SU-DHL-6 (cell line): ENCODE measurements around the gene ASCL2.

Source experiments
- H2AFZ ChIP-seq: fragments of 200-600 bp; sonication (generic); 2 replicates; pipeline ENCODE4 v1.6.1; 2014; ENCODE audit warnings: low read depth, mild to moderate bottlenecking, moderate library complexity, mixed read lengths, antibody characterized with exemption, low read length; ENCODE audit not compliant: severe bottlenecking
- H3F3A ChIP-seq: fragments of 200-600 bp; shearing (Covaris generic); 2 replicates; pipeline ENCODE4 v1.6.0; 2016; ENCODE audit warnings: antibody characterized with exemption, mild to moderate bottlenecking; ENCODE audit not compliant: insufficient read depth
- H3K27ac ChIP-seq: fragments of 200-600 bp; sonication (generic); 2 replicates; pipeline ENCODE4 v1.5.1; 2016; ENCODE audit warnings: low read depth, mild to moderate bottlenecking, low read length, moderate library complexity, mixed read lengths
- H3K27me3 ChIP-seq: fragments of 200-600 bp; sonication (generic), shearing (Covaris generic); 2 replicates; pipeline ENCODE4 v1.6.0; 2014; ENCODE audit warnings: mild to moderate bottlenecking, low read length
- H3K36me3 ChIP-seq: fragments of 200-600 bp; sonication (generic); 2 replicates; pipeline ENCODE4 v1.6.1; 2014; ENCODE audit warnings: mild to moderate bottlenecking, low read length, mixed read lengths
- H3K4me2 ChIP-seq: fragments of 300-600, 200-600 bp; shearing (Covaris generic), sonication (generic); 2 replicates; pipeline ENCODE4 v1.6.0; 2014; ENCODE audit warnings: low read length, low read depth, mild to moderate bottlenecking; ENCODE audit not compliant: poor library complexity, severe bottlenecking
- H3K4me3 ChIP-seq: fragments of 200-600 bp; sonication (generic); 2 replicates; pipeline ENCODE4 v1.5.1; 2014; ENCODE audit warnings: antibody characterized with exemption, low read length, mild to moderate bottlenecking, mixed read lengths; ENCODE audit not compliant: insufficient read depth, poor library complexity, severe bottlenecking
- H3K79me2 ChIP-seq: fragments of 200-600 bp; sonication (generic); 2 replicates; pipeline ENCODE4 v1.6.1; 2014; ENCODE audit warnings: mild to moderate bottlenecking, low read length, moderate library complexity; ENCODE audit not compliant: insufficient read depth
- H3K9ac ChIP-seq: fragments of 200-600 bp; sonication (generic); 2 replicates; pipeline ENCODE4 v1.7.0; 2014; ENCODE audit warnings: mild to moderate bottlenecking, low read length
- H3K9me2 ChIP-seq: fragments of 200-600 bp; sonication (generic); replicated peaks from 2 replicates; pipeline ENCODE4 v1.6.1; 2014; ENCODE audit warnings: low read length; ENCODE audit not compliant: insufficient read depth
- H3K9me3 ChIP-seq: fragments of 200-600 bp; sonication (generic); 2 replicates; pipeline ENCODE4 v1.6.1; 2014; ENCODE audit warnings: low read length, mixed read lengths; ENCODE audit not compliant: insufficient read depth
- H4K20me1 ChIP-seq: fragments of 200-600 bp; sonication (generic); 2 replicates; pipeline ENCODE4 v1.6.1; 2014; ENCODE audit warnings: low read depth, mild to moderate bottlenecking, antibody characterized with exemption, low read length, moderate library complexity, mixed read lengths
- EZH2phosphoT487 ChIP-seq: fragments of 200-600 bp; sonication (generic), shearing (Covaris generic); conservative IDR thresholded peaks from 2 replicates; pipeline ENCODE4 v1.6.1; 2018; ENCODE audit warnings: mild to moderate bottlenecking, antibody characterized with exemption, low read length, moderate library complexity, mixed read lengths
- TF ChIP-seq, protein P1 (sequence below): fragments of 200-600 bp; sonication (generic); IDR thresholded peaks from one replicate; pipeline ENCODE4 v1.5.1; 2017; ENCODE audit warnings: antibody characterized with exemption, mild to moderate bottlenecking, low read length, moderate library complexity; ENCODE audit not compliant: insufficient read depth, poor library complexity, severe bottlenecking

Gene ASCL2

GRCh38 chr11:2295971-2296912 lies 25.9 kb upstream of the ASCL2 start:
- no peaks in the 10 kb centered on the region for H3K27me3 ChIP-seq
- H4K20me1 ChIP-seq: no peaks in the 10 kb centered on the region
- H3K4me3 ChIP-seq: no peak overlapping the region
- no peak overlapping the region for H2AFZ ChIP-seq
- H3K9me3 ChIP-seq: no peaks in the 10 kb centered on the region
- no peaks in the 10 kb centered on the region for H3K9me2 ChIP-seq
- no peak overlapping the region for H3K9ac ChIP-seq
- H3K27ac ChIP-seq: no peak overlapping the region
- no peaks in the 10 kb centered on the region for H3K79me2 ChIP-seq
- no peaks in the 10 kb centered on the region for H3K36me3 ChIP-seq
- H3F3A ChIP-seq: no peaks in the 10 kb centered on the region
- no peak overlapping the region for H3K4me2 ChIP-seq
- TF ChIP-seq EZH2phosphoT487: no peak
- TF ChIP-seq, protein P1, sequence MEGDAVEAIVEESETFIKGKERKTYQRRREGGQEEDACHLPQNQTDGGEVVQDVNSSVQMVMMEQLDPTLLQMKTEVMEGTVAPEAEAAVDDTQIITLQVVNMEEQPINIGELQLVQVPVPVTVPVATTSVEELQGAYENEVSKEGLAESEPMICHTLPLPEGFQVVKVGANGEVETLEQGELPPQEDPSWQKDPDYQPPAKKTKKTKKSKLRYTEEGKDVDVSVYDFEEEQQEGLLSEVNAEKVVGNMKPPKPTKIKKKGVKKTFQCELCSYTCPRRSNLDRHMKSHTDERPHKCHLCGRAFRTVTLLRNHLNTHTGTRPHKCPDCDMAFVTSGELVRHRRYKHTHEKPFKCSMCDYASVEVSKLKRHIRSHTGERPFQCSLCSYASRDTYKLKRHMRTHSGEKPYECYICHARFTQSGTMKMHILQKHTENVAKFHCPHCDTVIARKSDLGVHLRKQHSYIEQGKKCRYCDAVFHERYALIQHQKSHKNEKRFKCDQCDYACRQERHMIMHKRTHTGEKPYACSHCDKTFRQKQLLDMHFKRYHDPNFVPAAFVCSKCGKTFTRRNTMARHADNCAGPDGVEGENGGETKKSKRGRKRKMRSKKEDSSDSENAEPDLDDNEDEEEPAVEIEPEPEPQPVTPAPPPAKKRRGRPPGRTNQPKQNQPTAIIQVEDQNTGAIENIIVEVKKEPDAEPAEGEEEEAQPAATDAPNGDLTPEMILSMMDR: no peak

- Histone ChIP-seq H3F3A (no peaks in the 10 kb centered on the region), H3K9me3 (no peaks in the 10 kb centered on the region), H4K20me1 (no peaks in the 10 kb centered on the region), H3K4me2 (no peak overlapping the region), H3K9ac (no peak overlapping the region), H3K27me3 (no peaks in the 10 kb centered on the region), H3K79me2 (no peaks in the 10 kb centered on the region), H3K4me3 (no peak overlapping the region), H3K27ac (no peak overlapping the region), H3K9me2 (no peaks in the 10 kb centered on the region), H3K36me3 (no peaks in the 10 kb centered on the region), H2AFZ (no peak overlapping the region)
- TF ChIP-seq EZH2phosphoT487: no peak
- TF ChIP-seq, protein P1: no peak
These were observed 24.5 kb upstream of the ASCL2 start for GRCh38 chr11:2294926-2295290.

DNA sequence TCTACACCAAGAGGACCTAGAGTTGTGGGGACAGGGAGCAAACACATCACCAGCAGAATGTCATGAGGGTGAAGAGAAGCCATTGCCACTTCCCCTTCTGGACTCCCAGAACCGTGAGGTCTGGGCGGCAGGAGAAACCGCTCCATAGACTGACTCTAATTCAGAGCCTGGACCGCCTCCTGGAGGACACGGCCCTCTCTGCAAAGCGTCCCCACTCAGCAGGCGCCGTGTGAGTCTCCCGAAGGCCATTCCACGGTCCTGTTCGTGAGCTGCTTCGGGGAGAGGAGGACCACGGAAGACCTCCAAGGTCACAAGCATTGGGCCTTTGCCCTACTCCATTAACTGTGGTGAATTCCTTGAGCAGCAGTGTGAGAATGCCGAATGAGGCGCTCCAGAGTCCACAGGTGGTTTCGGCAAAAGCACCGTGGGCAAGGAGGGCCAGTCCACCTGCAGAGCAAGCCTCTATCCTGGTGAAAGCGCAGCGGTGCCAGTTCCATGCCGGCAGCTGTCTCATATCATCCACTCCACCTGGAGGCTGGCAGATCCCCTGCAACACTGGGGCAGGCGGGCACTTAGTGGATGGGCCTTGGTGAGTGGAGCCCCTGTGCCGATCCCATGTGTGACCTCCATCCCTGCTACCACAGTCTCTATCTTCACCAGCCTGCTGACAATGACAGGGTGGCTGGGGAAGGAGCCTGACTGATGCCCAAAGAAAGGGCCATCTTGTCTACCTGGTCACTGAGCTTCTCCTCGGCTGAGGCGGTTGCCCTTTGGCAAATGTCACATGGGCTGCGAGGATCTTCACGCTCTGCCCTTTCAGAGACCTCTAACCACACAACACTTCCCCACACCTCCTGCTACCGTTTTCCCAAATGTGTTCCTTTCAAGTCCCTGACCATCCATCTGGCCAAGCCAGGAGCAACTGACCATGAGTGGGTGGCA lies 23.9 kb upstream of the ASCL2 start:
- Histone ChIP-seq H3K79me2 (no peaks in the 10 kb centered on the region), H3K4me3 (no peak overlapping the region), H3F3A (no peaks in the 10 kb centered on the region), H3K4me2 (no peak overlapping the region), H2AFZ (no peak overlapping the region), H3K9me3 (no peaks in the 10 kb centered on the region), H3K9ac (no peak overlapping the region), H3K36me3 (no peaks in the 10 kb centered on the region), H3K9me2 (no peaks in the 10 kb centered on the region), H3K27me3 (no peaks in the 10 kb centered on the region), H4K20me1 (no peaks in the 10 kb centered on the region), H3K27ac (no peak overlapping the region)
- TF ChIP-seq, protein P1: no peak
- no peak for TF ChIP-seq EZH2phosphoT487
